NT2/D1 (cell line): ENCODE data around the gene PRXL2A.

Experiments used
- SUZ12 ChIP-seq: IDR thresholded peaks from 2 replicates; pipeline ENCODE4 v1.6.1; 2011; ENCODE audit not compliant: insufficient read length, insufficient read depth; ENCODE audit errors: extremely low read depth
- YY1 ChIP-seq: IDR thresholded peaks from 2 replicates; pipeline ENCODE4 v1.6.1; 2011; ENCODE audit not compliant: insufficient read length, insufficient read depth
- ZNF274 ChIP-seq: IDR thresholded peaks from 2 replicates; pipeline ENCODE4 v1.6.1; 2011; ENCODE audit warnings: mild to moderate bottlenecking, low read depth, low read length

GRCh38 chr10:80373502-80373901, 34.8 kb upstream of the PRXL2A start:
- TF ChIP-seq ZNF274 (no peak), SUZ12 (no peak), YY1 (no peak)
